HEK293 (cell line): Measurements from ENCODE around the gene DIP2B.

Experiments
- CTCF ChIA-PET: fragments of 350-600 bp; formaldehyde crosslinking; extraction: SDS; loops from one replicate; lab custom pipeline; 2021; ENCODE audit warnings: antibody characterized with exemption; lab: Yijun Ruan, JAX
- POLR2A ChIA-PET: fragments of 300-600 bp; formaldehyde crosslinking; extraction: SDS; loops from one replicate; lab custom pipeline; 2020; ENCODE audit warnings: antibody characterized with exemption, inconsistent platforms; lab: Yijun Ruan, JAX
- H3K27ac ChIP-seq: fragments of 200-500 bp; sonication (Bioruptor generic); 2 replicates; pipeline ENCODE4 v1.5.1; 2014; ENCODE audit warnings: low read depth, low read length, control low read depth, inconsistent platforms; ENCODE audit errors: extremely low read depth
- H3K36me3 ChIP-seq, 2 experiments: fragments of 200-500 bp in 1 of 2; sonication (Bioruptor generic) in 1 of 2; 1 replicate in 1 of 2; 2 replicates in 1 of 2; pipeline ENCODE4 v1.5.1; 2014 to 2017; ENCODE audit warnings: inconsistent platforms in 2 of 2, low read length in 2 of 2; ENCODE audit not compliant: control insufficient read depth in 2 of 2, insufficient read depth in 1 of 2
- H3K4me1 ChIP-seq: fragments of 200-500 bp; sonication (Bioruptor generic); 2 replicates; pipeline ENCODE4 v1.5.1; 2014; ENCODE audit warnings: mild to moderate bottlenecking, low read length, inconsistent platforms; ENCODE audit not compliant: control insufficient read depth, insufficient read depth
- H3K4me3 ChIP-seq: 2 replicates; pipeline ENCODE4 v1.5.1; 2011; ENCODE audit warnings: low read depth, mild to moderate bottlenecking, control low read depth, low read length, moderate library complexity
- H3K9me3 ChIP-seq: fragments of 200-500 bp; sonication (Bioruptor generic); 2 replicates; pipeline ENCODE4 v1.5.1; 2014; ENCODE audit warnings: low read depth, low read length, inconsistent platforms; ENCODE audit not compliant: control insufficient read depth, insufficient read depth
- BCL11A ChIP-seq: fragments of 450-650 bp; formaldehyde crosslinking; IDR thresholded peaks from 2 replicates; pipeline ENCODE4 v1.5.1; 2016; ENCODE audit warnings: low read depth, missing biosample characterization, missing genetic modification characterization
- GFI1B ChIP-seq: fragments of 450-650 bp; formaldehyde crosslinking; IDR thresholded peaks from 2 replicates; pipeline ENCODE4 v1.5.1; 2016; ENCODE audit warnings: missing biosample characterization, missing genetic modification characterization
- GLI2 ChIP-seq: fragments of 450-650 bp; formaldehyde crosslinking; IDR thresholded peaks from 2 replicates; pipeline ENCODE4; 2017; ENCODE audit warnings: missing biosample characterization, missing genetic modification characterization, low read depth, borderline replicate concordance
- KLF10 ChIP-seq: fragments of 450-650 bp; IDR thresholded peaks from 2 replicates; pipeline ENCODE4 v1.5.1; 2018; ENCODE audit warnings: missing biosample characterization, mild to moderate bottlenecking, missing genetic modification characterization
- MYNN ChIP-seq: fragments of 450-650 bp; formaldehyde crosslinking; IDR thresholded peaks from 2 replicates; pipeline ENCODE4 v1.5.1; 2016; ENCODE audit warnings: missing biosample characterization, missing genetic modification characterization, borderline replicate concordance
- OSR2 ChIP-seq: fragments of 450-650 bp; formaldehyde crosslinking; IDR thresholded peaks from 2 replicates; pipeline ENCODE4 v1.5.1; 2016; ENCODE audit warnings: missing biosample characterization, missing genetic modification characterization
- OVOL3 ChIP-seq: fragments of 450-650 bp; formaldehyde crosslinking; IDR thresholded peaks from 2 replicates; pipeline ENCODE4 v1.5.1; 2016; ENCODE audit warnings: missing biosample characterization, missing genetic modification characterization
- RBAK ChIP-seq: fragments of 450-650 bp; formaldehyde crosslinking; IDR thresholded peaks from 2 replicates; pipeline ENCODE4 v1.5.1; 2016; ENCODE audit warnings: missing biosample characterization, missing genetic modification characterization
- YY1 ChIP-seq: fragments of 450-650 bp; formaldehyde crosslinking; IDR thresholded peaks from 2 replicates; pipeline ENCODE4 v1.5.1; 2018; ENCODE audit warnings: missing biosample characterization, missing genetic modification characterization
- ZBTB17 ChIP-seq: fragments of 450-650 bp; formaldehyde crosslinking; IDR thresholded peaks from 2 replicates; pipeline ENCODE4 v1.5.1; 2016; ENCODE audit warnings: missing biosample characterization, missing genetic modification characterization
- ZBTB21 ChIP-seq: fragments of 450-650 bp; formaldehyde crosslinking; IDR thresholded peaks from 2 replicates; pipeline ENCODE4 v1.5.1; 2017; ENCODE audit warnings: missing biosample characterization, missing genetic modification characterization
- ZFP37 ChIP-seq: fragments of 450-650 bp; formaldehyde crosslinking; IDR thresholded peaks from 2 replicates; pipeline ENCODE4 v1.5.1; 2016; ENCODE audit warnings: missing biosample characterization, missing genetic modification characterization
- ZFP41 ChIP-seq: fragments of 450-650 bp; formaldehyde crosslinking; IDR thresholded peaks from 2 replicates; pipeline ENCODE4 v1.5.1; 2016; ENCODE audit warnings: missing biosample characterization, missing genetic modification characterization, borderline replicate concordance
- ZNF155 ChIP-seq: fragments of 450-650 bp; formaldehyde crosslinking; IDR thresholded peaks from 2 replicates; pipeline ENCODE4 v1.5.1; 2016; ENCODE audit warnings: missing biosample characterization, missing genetic modification characterization
- ZNF16 ChIP-seq: fragments of 450-650 bp; formaldehyde crosslinking; IDR thresholded peaks from 2 replicates; pipeline ENCODE4 v1.5.1; 2016; ENCODE audit warnings: low read depth, missing biosample characterization, missing genetic modification characterization
- ZNF169 ChIP-seq: fragments of 450-650 bp; formaldehyde crosslinking; IDR thresholded peaks from 2 replicates; pipeline ENCODE4 v1.5.1; 2016; ENCODE audit warnings: missing biosample characterization, missing genetic modification characterization
- ZNF24 ChIP-seq: fragments of 450-650 bp; formaldehyde crosslinking; IDR thresholded peaks from 2 replicates; pipeline ENCODE4 v1.5.1; 2016; ENCODE audit warnings: missing biosample characterization, missing genetic modification characterization
- ZNF391 ChIP-seq: fragments of 450-650 bp; formaldehyde crosslinking; IDR thresholded peaks from 2 replicates; pipeline ENCODE4 v1.5.1; 2016; ENCODE audit warnings: low read depth, missing biosample characterization, missing genetic modification characterization, borderline replicate concordance
- ZNF501 ChIP-seq: fragments of 450-650 bp; formaldehyde crosslinking; IDR thresholded peaks from 2 replicates; pipeline ENCODE4 v1.5.1; 2016; ENCODE audit warnings: missing biosample characterization, missing genetic modification characterization
- ZNF521 ChIP-seq: fragments of 450-650 bp; formaldehyde crosslinking; IDR thresholded peaks from 2 replicates; pipeline ENCODE4 v1.5.1; 2017; ENCODE audit warnings: missing biosample characterization, mild to moderate bottlenecking, missing genetic modification characterization
- ZNF544 ChIP-seq: fragments of 450-650 bp; formaldehyde crosslinking; IDR thresholded peaks from 2 replicates; pipeline ENCODE4 v1.5.0; 2017; ENCODE audit warnings: missing biosample characterization, missing genetic modification characterization
- ZNF561 ChIP-seq: fragments of 450-650 bp; IDR thresholded peaks from 2 replicates; pipeline ENCODE4 v1.5.1; 2018; ENCODE audit warnings: missing biosample characterization, missing genetic modification characterization, borderline replicate concordance
- ZNF585B ChIP-seq: fragments of 450-650 bp; formaldehyde crosslinking; IDR thresholded peaks from 2 replicates; pipeline ENCODE4 v1.5.1; 2016; ENCODE audit warnings: missing biosample characterization, missing genetic modification characterization
- ZNF624 ChIP-seq: fragments of 450-650 bp; formaldehyde crosslinking; IDR thresholded peaks from 2 replicates; pipeline ENCODE4 v1.5.1; 2017; ENCODE audit warnings: missing biosample characterization, missing genetic modification characterization
- ZNF768 ChIP-seq: fragments of 450-650 bp; formaldehyde crosslinking; IDR thresholded peaks from 2 replicates; pipeline ENCODE4 v1.5.1; 2018; ENCODE audit warnings: missing biosample characterization, mild to moderate bottlenecking, missing genetic modification characterization
- ZSCAN16 ChIP-seq: fragments of 450-650 bp; formaldehyde crosslinking; IDR thresholded peaks from 2 replicates; pipeline ENCODE4 v1.5.1; 2016; ENCODE audit warnings: missing biosample characterization, missing genetic modification characterization
- ZSCAN23 ChIP-seq: fragments of 450-650 bp; formaldehyde crosslinking; IDR thresholded peaks from 2 replicates; pipeline ENCODE4 v1.5.1; 2016; ENCODE audit warnings: missing biosample characterization, missing genetic modification characterization
- ZSCAN30 ChIP-seq: fragments of 450-650 bp; IDR thresholded peaks from 2 replicates; pipeline ENCODE4 v1.5.1; 2018; ENCODE audit warnings: missing biosample characterization, mild to moderate bottlenecking, missing genetic modification characterization, moderate library complexity
- TF ChIP-seq, protein P1 (sequence below): fragments of 450-650 bp; formaldehyde crosslinking; IDR thresholded peaks from 2 replicates; pipeline ENCODE4 v1.5.1; 2016; ENCODE audit warnings: missing biosample characterization, missing genetic modification characterization
- TF ChIP-seq, protein P2 (sequence below): fragments of 450-650 bp; formaldehyde crosslinking; IDR thresholded peaks from 2 replicates; pipeline ENCODE4 v1.5.1; 2017; ENCODE audit warnings: missing biosample characterization, mild to moderate bottlenecking, missing genetic modification characterization, moderate library complexity

Gene DIP2B

DNA sequence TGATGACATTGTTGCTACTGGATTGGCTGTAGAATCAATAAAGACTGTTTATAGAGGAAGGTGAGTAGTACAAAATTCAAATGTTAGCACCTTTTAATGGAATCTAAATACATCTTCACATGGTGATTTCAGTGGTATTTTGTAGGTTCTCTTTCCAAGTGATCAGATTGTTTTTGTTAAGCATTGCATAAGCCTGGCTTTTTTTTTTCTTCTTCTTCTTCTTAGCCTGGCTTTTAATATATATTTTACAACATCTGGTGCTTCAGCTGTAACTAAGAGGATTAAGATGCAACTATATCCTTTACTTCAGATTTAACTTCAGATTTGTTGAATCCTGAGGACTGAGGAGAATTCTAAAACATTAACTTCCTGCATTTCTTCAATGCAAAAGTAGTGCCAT, 201.8 kb downstream of the DIP2B start:
- H3K9me3 ChIP-seq: no peaks in the 10 kb centered on the region
- H3K27ac ChIP-seq: no peak overlapping the region
- CTCF ChIA-PET: no interaction called here
- no peak for TF ChIP-seq ZNF501 (tag by site-specific recombination)
- TF ChIP-seq OSR2 (tag by site-specific recombination): no peak
- TF ChIP-seq RBAK (tag by site-specific recombination): no peak
- TF ChIP-seq ZFP37 (tag by site-specific recombination): no peak
- no peak for TF ChIP-seq GFI1B (tag by site-specific recombination)
- TF ChIP-seq ZNF521: no peak
- no peak for TF ChIP-seq ZNF391 (tag by site-specific recombination)
- TF ChIP-seq MYNN (tag by site-specific recombination): no peak
- no peak for TF ChIP-seq OVOL3 (tag by site-specific recombination)
- TF ChIP-seq, protein P1, sequence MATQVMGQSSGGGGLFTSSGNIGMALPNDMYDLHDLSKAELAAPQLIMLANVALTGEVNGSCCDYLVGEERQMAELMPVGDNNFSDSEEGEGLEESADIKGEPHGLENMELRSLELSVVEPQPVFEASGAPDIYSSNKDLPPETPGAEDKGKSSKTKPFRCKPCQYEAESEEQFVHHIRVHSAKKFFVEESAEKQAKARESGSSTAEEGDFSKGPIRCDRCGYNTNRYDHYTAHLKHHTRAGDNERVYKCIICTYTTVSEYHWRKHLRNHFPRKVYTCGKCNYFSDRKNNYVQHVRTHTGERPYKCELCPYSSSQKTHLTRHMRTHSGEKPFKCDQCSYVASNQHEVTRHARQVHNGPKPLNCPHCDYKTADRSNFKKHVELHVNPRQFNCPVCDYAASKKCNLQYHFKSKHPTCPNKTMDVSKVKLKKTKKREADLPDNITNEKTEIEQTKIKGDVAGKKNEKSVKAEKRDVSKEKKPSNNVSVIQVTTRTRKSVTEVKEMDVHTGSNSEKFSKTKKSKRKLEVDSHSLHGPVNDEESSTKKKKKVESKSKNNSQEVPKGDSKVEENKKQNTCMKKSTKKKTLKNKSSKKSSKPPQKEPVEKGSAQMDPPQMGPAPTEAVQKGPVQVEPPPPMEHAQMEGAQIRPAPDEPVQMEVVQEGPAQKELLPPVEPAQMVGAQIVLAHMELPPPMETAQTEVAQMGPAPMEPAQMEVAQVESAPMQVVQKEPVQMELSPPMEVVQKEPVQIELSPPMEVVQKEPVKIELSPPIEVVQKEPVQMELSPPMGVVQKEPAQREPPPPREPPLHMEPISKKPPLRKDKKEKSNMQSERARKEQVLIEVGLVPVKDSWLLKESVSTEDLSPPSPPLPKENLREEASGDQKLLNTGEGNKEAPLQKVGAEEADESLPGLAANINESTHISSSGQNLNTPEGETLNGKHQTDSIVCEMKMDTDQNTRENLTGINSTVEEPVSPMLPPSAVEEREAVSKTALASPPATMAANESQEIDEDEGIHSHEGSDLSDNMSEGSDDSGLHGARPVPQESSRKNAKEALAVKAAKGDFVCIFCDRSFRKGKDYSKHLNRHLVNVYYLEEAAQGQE: no peak
- POLR2A ChIA-PET: no interaction called here
- H3K36me3 ChIP-seq: peaks cover 9 to 53% of the 10 kb centered on the region in 2 experiments
- no peaks in the 10 kb centered on the region for H3K4me1 ChIP-seq
- no peak overlapping the region for H3K4me3 ChIP-seq

DNA sequence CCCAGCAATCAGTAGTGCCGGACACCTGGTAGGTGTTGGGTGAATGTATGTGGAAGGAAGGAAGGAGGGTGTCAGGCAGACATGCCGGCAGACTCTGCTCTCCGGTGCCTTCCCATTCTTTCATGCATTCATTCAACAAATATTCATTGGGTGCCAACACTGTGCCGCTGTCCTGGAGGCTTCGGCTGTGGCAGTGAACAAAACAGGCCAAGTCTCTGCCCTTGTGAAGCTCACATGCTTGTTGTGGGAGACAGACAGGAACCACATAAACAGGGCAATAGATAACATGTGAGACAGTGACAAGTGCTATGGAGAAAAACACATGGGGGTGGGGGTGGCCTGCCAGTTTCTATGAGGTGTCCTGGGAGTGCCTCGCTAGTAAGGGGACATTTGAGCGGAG, 202.6 kb downstream of the DIP2B start:
- Histone ChIP-seq H3K36me3 (peaks cover 9 to 53% of the 10 kb centered on the region in 2 experiments), H3K4me3 (no peak overlapping the region), H3K9me3 (no peaks in the 10 kb centered on the region), H3K4me1 (no peaks in the 10 kb centered on the region), H3K27ac (no peak overlapping the region)
- TF ChIP-seq, protein P2, sequence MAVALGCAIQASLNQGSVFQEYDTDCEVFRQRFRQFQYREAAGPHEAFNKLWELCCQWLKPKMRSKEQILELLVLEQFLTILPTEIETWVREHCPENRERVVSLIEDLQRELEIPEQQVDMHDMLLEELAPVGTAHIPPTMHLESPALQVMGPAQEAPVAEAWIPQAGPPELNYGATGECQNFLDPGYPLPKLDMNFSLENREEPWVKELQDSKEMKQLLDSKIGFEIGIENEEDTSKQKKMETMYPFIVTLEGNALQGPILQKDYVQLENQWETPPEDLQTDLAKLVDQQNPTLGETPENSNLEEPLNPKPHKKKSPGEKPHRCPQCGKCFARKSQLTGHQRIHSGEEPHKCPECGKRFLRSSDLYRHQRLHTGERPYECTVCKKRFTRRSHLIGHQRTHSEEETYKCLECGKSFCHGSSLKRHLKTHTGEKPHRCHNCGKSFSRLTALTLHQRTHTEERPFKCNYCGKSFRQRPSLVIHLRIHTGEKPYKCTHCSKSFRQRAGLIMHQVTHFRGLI (tag by site-specific recombination): no peak
- TF ChIP-seq ZNF561 (tag by site-specific recombination) (no peak), KLF10 (tag by site-specific recombination) (no peak), BCL11A (tag by site-specific recombination) (no peak)
- ChIA-PET POLR2A (no interaction called here), CTCF (no interaction called here)

DNA sequence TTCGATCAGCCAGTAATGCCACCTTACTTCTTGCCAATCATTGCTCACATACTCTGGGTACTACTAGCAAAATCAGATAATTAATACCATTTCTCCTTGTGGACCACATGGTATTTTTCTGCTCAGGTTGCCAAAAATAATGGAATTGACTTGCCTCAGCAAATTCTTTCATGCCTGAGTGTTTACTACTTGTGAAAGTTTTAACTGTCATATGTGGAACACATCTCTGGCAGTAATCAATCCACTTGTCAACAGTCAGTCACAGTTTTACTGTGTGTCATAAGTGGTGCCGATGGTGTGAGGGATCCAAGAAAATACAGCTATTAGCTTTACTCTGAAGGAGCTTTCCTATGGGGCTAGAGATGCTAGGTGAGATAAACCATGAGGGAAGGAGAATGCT, 203.8 kb downstream of the DIP2B start:
- TF ChIP-seq ZBTB21 (tag by site-specific recombination): no peak
- TF ChIP-seq ZSCAN30 (tag by site-specific recombination): no peak
- no peak for TF ChIP-seq ZNF624 (tag by site-specific recombination)
- TF ChIP-seq ZSCAN16 (tag by site-specific recombination): no peak
- no peak for TF ChIP-seq ZNF24
- no peak for TF ChIP-seq ZNF169
- no peak for TF ChIP-seq YY1 (tag by site-specific recombination)
- TF ChIP-seq ZNF155 (tag by site-specific recombination): no peak
- TF ChIP-seq ZNF768: no peak
- TF ChIP-seq ZNF501 (tag by site-specific recombination): no peak
- no peak for TF ChIP-seq ZNF544 (tag by site-specific recombination)
- TF ChIP-seq ZSCAN23 (tag by site-specific recombination): no peak
- TF ChIP-seq ZBTB17 (tag by site-specific recombination): no peak
- no peak for TF ChIP-seq GLI2 (tag by site-specific recombination)
- no peak for TF ChIP-seq ZFP41 (tag by site-specific recombination)
- no peak for TF ChIP-seq ZNF585B
- TF ChIP-seq ZNF16: no peak
- no peaks in the 10 kb centered on the region for H3K4me1 ChIP-seq
- H3K36me3 ChIP-seq: peaks cover 9 to 54% of the 10 kb centered on the region in 2 experiments
- H3K27ac ChIP-seq: no peak overlapping the region
- POLR2A ChIA-PET: no interaction called here
- no peak overlapping the region for H3K4me3 ChIP-seq
- H3K9me3 ChIP-seq: no peaks in the 10 kb centered on the region
- CTCF ChIA-PET: no interaction called here
